ENCODE measurements around the gene SCNN1A.
"Not testable (repeated sequence)": the region's sequence is repeated elsewhere in the genome, so short reads cannot be mapped to it uniquely, and the experiment has no call there.

SCNN1A gene

GRCh38 chr12:6347367-6348338, 27.7 kb downstream of the SCNN1A start:
- peak; percentile 81 for DNase-seq (ENCODE audit: low read depth)

DNA sequence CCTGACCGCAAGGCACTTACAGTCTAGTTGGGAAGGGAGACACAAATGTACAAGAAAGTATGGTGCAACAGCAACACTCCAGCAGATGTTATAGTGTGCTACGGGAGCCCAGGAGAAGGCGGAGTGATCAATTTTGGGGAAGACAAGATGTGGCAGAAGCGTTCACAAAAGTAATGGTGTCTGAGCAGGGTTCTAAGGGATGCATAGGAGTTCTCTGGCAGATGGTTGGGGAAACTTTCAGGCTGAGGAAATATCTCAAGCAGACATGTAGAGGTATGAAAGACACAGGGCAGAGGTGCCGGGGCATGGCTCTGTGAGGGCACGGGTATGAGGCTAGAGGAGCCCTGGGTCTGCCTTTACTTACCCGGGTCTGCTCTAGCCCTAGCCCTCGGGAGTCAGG, 28.4 kb downstream of the SCNN1A start:
- DNase-seq (ENCODE audit: low read depth): no peak

DNA sequence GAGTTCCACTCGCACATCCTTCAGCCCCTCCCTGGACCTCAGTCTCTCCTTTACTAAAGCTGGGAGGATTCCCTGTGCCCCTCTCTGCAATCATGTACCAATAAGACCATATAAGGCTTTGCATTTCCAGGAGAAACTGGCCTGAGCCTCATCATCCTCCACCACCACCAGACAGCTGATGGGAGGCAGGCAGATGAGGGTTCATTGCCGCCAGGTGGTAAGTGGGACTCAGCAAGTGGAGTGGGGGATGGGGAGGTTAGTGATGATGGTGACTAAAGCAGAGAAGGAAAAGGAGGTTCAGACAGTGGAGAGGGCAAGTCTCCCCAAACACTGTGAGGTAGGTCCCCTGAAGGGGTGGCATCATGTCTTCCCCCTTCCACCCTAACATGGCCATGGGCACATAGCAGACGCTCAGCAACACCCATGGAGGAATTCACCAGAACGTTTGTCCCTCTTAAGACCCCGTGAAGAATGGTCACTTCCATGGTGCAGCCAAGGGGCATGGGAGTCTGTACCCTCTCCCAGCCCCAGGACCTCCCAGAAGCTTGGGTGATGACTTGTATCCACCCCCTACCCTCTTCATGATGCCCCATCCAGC, 29.0 kb downstream of the SCNN1A start:
- DNase-seq (ENCODE audit: low read depth): peak; percentile 56

GRCh38 chr12:6345319-6346091, 29.9 kb downstream of the SCNN1A start:
- DNase-seq (ENCODE audit: low read depth): peak; percentile 99

DNA sequence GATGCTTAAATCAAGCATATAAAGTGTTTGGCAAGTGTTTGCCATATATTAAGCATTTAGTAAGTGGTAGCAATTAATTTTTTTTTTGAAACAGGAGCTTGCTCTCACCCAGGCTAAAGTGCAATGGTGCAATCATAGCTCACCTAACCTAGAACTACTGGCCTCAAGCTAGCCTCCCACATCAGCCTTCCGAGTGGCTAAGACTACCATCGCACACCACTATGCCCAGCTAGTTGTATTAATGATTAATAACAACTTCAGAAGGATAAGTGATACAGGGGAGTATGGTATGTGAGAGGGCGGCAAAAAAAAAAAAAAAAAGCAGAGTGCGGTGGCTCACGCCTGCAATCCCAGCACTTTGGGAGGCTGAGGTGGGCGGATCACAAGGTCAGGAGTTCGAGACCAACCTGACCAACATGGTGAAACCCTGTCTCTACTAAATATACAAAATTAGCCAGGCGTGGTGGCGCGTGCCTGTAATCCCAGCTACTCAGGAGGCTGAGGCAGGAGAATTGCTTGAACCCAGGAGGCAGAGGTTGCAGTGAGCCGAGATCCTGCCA, 31.2 kb downstream of the SCNN1A start:
- not testable (repeated sequence) for DNase-seq (ENCODE audit: low read depth)

DNA sequence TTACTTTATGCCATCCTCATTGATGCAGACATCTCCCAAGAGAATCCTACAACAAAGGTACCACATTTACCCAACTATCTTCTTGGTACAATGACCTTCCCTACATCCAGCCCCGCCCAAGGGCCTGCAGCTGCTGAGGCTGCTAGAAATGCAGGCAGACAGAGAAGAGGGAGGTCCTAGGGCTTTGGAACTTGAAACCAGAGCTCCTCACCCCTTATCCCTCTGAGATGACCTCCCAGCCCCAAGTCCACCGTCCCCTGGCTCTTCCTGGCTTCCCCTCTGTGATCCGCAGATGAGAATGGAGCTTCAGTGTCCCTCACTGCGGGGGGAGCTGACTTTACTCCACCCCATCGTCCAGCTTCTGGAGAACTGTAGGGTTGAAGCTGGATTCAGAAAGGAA, 31.8 kb downstream of the SCNN1A start:
- no peak for DNase-seq (ENCODE audit: low read depth)

GRCh38 chr12:6342140-6342889, 33.0 kb downstream of the SCNN1A start:
- DNase-seq (ENCODE audit: low read depth): no peak

GRCh38 chr12:6341417-6342139, 33.8 kb downstream of the SCNN1A start, which contains the start of gene TNFRSF1A:
TSS of gene TNFRSF1A (minus strand) at chr12:6342076. CDS start at chr12:6341814, 262 bp downstream.
- DNase-seq (ENCODE audit: low read depth): peak; percentile 91

GRCh38 chr12:6340745-6341416, 34.5 kb downstream of the SCNN1A start:
- no peak for DNase-seq (ENCODE audit: low read depth)

- peak; percentile 78 for DNase-seq (ENCODE audit: low read depth)
Measured at GRCh38 chr12:6340032-6340638, 35.2 kb downstream of the SCNN1A start.

DNA sequence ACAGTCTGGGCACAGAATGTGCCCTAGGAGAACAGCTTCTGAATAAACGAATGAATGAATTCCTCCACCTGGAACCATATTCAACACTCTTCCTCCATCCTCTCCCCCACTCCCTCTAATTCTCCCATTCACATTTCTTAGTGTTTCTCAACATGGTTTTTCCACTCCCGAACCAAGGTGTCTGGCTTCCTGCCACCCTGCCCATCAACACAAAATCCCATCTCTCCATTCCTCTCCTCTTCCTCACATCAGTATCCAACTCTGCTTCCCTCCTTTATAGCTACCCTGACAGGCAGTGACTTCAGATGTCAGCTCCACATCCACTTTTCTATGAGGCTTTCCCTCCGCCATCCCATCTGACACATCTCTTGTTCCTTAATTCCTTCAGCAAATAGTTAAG, 36.4 kb downstream of the SCNN1A start:
- DNase-seq (ENCODE audit: low read depth): no peak

- DNase-seq (ENCODE audit: low read depth): not testable (repeated sequence)
Measured at GRCh38 chr12:6338536-6338935, 36.8 kb downstream of the SCNN1A start.

GRCh38 chr12:6337958-6338433, 37.4 kb downstream of the SCNN1A start:
- peak; percentile 78 for DNase-seq (ENCODE audit: low read depth)

- DNase-seq (ENCODE audit: low read depth): no peak
Measured at GRCh38 chr12:6336889-6337853, 38.2 kb downstream of the SCNN1A start.

DNA sequence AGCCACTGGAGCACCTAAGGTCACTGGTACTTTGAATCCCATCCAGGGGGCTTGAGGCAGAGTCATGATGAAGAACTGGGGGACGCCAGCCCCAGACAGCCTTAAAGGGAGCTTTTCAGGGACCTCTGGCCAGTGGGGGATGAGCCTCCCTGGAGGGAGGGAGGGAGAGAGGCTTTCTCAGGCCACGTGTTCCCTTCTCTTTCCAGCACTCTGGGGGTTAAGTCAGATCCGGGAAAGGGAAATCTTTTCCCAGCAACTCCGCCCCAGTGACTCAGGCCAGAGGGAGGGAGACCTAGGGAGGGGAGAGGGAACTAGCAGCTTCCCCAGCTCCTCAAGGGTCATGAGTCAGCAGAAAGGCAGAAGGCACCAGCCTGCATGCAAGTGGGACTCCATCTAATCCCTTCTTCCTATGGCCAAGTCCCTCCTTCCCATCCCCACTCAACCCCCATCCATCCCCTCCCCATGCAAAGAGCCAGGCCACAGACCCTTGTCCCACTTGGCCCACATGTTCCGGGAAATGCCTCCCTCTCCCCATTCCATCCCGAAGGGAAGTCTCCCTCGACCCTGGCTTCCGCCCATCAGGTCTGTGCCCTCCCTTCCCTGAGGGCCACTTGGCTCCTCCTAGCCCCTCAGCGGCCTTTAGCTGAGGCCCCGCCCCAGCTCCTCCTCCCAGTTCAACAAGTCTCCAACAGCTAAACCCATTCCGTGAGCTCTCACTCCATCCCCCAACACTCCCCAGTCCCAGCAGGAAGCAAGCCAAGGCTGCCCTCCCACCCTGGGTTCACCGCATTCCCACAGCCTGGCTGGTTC, 39.1 kb downstream of the SCNN1A start:
- peak; percentile 100 for DNase-seq (ENCODE audit: low read depth)

GRCh38 chr12:6335451-6336078, 39.8 kb downstream of the SCNN1A start:
- peak; percentile 88 for DNase-seq (ENCODE audit: low read depth)

DNA sequence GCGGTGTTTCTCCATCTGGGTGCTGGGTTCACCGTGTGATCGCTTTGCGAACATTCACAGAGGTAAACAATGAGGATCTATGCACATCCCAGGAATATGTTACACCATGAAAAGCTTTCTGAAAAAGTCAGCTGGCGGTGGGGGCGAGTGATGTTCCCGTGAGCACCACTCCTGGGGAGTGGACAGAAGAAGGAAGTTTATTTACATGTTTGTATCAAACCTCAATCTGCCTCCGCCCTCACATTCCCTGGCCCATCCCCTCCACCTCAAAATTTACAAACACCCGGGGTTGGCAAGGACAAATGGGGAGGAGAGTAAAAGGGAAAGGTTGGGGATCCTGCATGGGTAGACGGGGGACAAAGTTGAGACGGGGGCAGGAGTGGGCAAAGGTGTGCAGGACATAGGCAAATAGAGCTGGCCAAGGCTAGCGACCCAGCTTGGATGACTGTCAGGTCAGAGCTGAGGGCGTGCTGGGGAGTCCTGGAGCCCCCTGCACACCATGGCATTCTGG, 40.4 kb downstream of the SCNN1A start:
- DNase-seq (ENCODE audit: low read depth): no peak

Measured in amniotic epithelial cell (primary cell).